GM20431 (cell line): ENCODE data around the gene MYO7B.
"Not testable (repeated sequence)": the region's sequence is repeated elsewhere in the genome, so short reads cannot be mapped to it uniquely, and the experiment has no call there.

Source experiments
- in situ Hi-C: fragments of 300-500 bp; cut with MseI, MboI; formaldehyde crosslinking; loops from one replicate; pipeline ENCODE4 v1.15.0; 2020; ENCODE audit warnings: low sequenced_read_pairs; ENCODE audit not compliant: unreplicated experiment

Gene MYO7B

GRCh38 chr2:127520424-127520823, 15.1 kb upstream of the MYO7B start:
- in situ Hi-C loops, result no loop called here

- in situ Hi-C loops, result no loop called here
These were observed 12.1 kb upstream of the MYO7B start for GRCh38 chr2:127523269-127523939.

GRCh38 chr2:127524198-127524834, 11.2 kb upstream of the MYO7B start:
- in situ Hi-C loops, result not testable (repeated sequence)

GRCh38 chr2:127525691-127526131, 9.8 kb upstream of the MYO7B start:
- in situ Hi-C loops, result no loop called here

GRCh38 chr2:127526132-127527000, 9.1 kb upstream of the MYO7B start, which contains the start of gene IWS1:
Gene IWS1, minus strand, starts transcription at chr2:127526489. Its CDS starts 281 bp downstream, at chr2:127526208.
- in situ Hi-C loops, result no loop called here

- in situ Hi-C loops, result no loop called here
These were observed 8.3 kb upstream of the MYO7B start for GRCh38 chr2:127527001-127527804.

GRCh38 chr2:127528487-127528886, 7.0 kb upstream of the MYO7B start:
- in situ Hi-C loops, result no loop called here

GRCh38 chr2:127529416-127529815, 6.1 kb upstream of the MYO7B start:
- in situ Hi-C loops, result not testable (repeated sequence)

- in situ Hi-C loops, result no loop called here
These were observed 5.0 kb upstream of the MYO7B start for GRCh38 chr2:127530245-127531140.

GRCh38 chr2:127531221-127531648, 4.2 kb upstream of the MYO7B start:
- in situ Hi-C loops, result no loop called here

- in situ Hi-C loops, result no loop called here
These were observed 3.2 kb upstream of the MYO7B start for GRCh38 chr2:127532296-127532695.

GRCh38 chr2:127535918-127536317, 435 bp downstream of the MYO7B start:
- in situ Hi-C loops, result no loop called here

GRCh38 chr2:127536707-127537541, 1.4 kb downstream of the MYO7B start:
- in situ Hi-C loops, result no loop called here

- in situ Hi-C loops, result no loop called here
These were observed 2.2 kb downstream of the MYO7B start for GRCh38 chr2:127537644-127538043.

- in situ Hi-C loops, result no loop called here
These were observed 6.3 kb downstream of the MYO7B start for GRCh38 chr2:127541809-127542208.

GRCh38 chr2:127542231-127542630, 6.7 kb downstream of the MYO7B start:
- in situ Hi-C loops, result no loop called here

GRCh38 chr2:127543013-127543501, 7.6 kb downstream of the MYO7B start:
- in situ Hi-C loops, result not testable (repeated sequence)

- in situ Hi-C loops, result no loop called here
These were observed 9.7 kb downstream of the MYO7B start for GRCh38 chr2:127545189-127545588.
